ENCODE measurements around the gene FFAR1.
A peak's percentile ranks its signal among the peaks of the same experiment; 100 is the strongest.
"Not testable (repeated sequence)": the region's sequence is repeated elsewhere in the genome, so short reads cannot be mapped to it uniquely, and the experiment has no call there.

The FFAR1 gene

GRCh38 chr19:35362261-35363000 lies 14.7 kb downstream of the FFAR1 start:
- DNase-seq (ENCODE audit: low read depth), result no peak

GRCh38 chr19:35363001-35363590 lies 15.4 kb downstream of the FFAR1 start:
- DNase-seq (ENCODE audit: low read depth), result no peak

GRCh38 chr19:35363711-35364425 lies 16.2 kb downstream of the FFAR1 start:
- DNase-seq (ENCODE audit: low read depth), result no peak

- no peak for DNase-seq (ENCODE audit: low read depth)
Observed at GRCh38 chr19:35365303-35365702, 17.6 kb downstream of the FFAR1 start.

- DNase-seq (ENCODE audit: low read depth), result no peak
Observed at GRCh38 chr19:35368378-35368777, 20.7 kb downstream of the FFAR1 start.

GRCh38 chr19:35369522-35369921 lies 21.8 kb downstream of the FFAR1 start:
- DNase-seq (ENCODE audit: low read depth), result no peak

- DNase-seq (ENCODE audit: low read depth), result no peak
Observed at GRCh38 chr19:35370722-35371121, 23.0 kb downstream of the FFAR1 start, which contains the start of gene GPR42. Gene GPR42 (plus strand): TSS chr19:35371068. CDS start chr19:35371360, 292 bp downstream.

- DNase-seq (ENCODE audit: low read depth), result no peak
Observed at GRCh38 chr19:35373492-35373891, 25.8 kb downstream of the FFAR1 start.

- DNase-seq (ENCODE audit: low read depth), result not testable (repeated sequence)
Observed at GRCh38 chr19:35374031-35374430, 26.3 kb downstream of the FFAR1 start.

GRCh38 chr19:35375505-35376307 lies 28.0 kb downstream of the FFAR1 start:
- DNase-seq (ENCODE audit: low read depth), result no peak

- DNase-seq (ENCODE audit: low read depth), result no peak
Observed at GRCh38 chr19:35377656-35378055, 30.0 kb downstream of the FFAR1 start.

GRCh38 chr19:35378356-35378755 lies 30.7 kb downstream of the FFAR1 start:
- DNase-seq (ENCODE audit: low read depth), result no peak

GRCh38 chr19:35379545-35379944 lies 31.8 kb downstream of the FFAR1 start:
- DNase-seq (ENCODE audit: low read depth), result not testable (repeated sequence)

- no peak for DNase-seq (ENCODE audit: low read depth)
Observed at GRCh38 chr19:35379992-35380391, 32.3 kb downstream of the FFAR1 start.

GRCh38 chr19:35380450-35381124 lies 32.9 kb downstream of the FFAR1 start:
- peak; percentile 31 for DNase-seq (ENCODE audit: low read depth)

- no peak for DNase-seq (ENCODE audit: low read depth)
Observed at GRCh38 chr19:35381318-35381717, 33.6 kb downstream of the FFAR1 start.

- DNase-seq (ENCODE audit: low read depth), result no peak
Observed at GRCh38 chr19:35381926-35382325, 34.2 kb downstream of the FFAR1 start.

GRCh38 chr19:35383536-35383935 lies 35.8 kb downstream of the FFAR1 start:
- DNase-seq (ENCODE audit: low read depth), result no peak

GRCh38 chr19:35388277-35389054 lies 40.8 kb downstream of the FFAR1 start:
- no peak for DNase-seq (ENCODE audit: low read depth)

GRCh38 chr19:35389192-35389861 lies 41.6 kb downstream of the FFAR1 start:
- DNase-seq (ENCODE audit: low read depth), result no peak
